ENCODE data around the gene C21orf91.
"Not testable (repeated sequence)": the region's sequence is repeated elsewhere in the genome, so short reads cannot be mapped to it uniquely, and the experiment has no call there.

The C21orf91 gene

GRCh38 chr21:17779980-17780379 is 39.2 kb downstream of the C21orf91 start:
- Histone ChIP-seq H3K4me1 (ENCODE audit: control insufficient read depth in 1 of 2, insufficient read depth in 1 of 2, low read depth in 1 of 2, low read length in 1 of 2) (peaks cover 81 to 83% of the 10 kb centered on the region in 2 experiments), H3K36me3 (no peaks in the 10 kb centered on the region), H3K27me3 (no peaks in the 10 kb centered on the region), H3K27ac (peak overlapping the region; percentile 91), H3K4me3 (ENCODE audit: low read depth in 1 of 2, low read length in 1 of 2) (peak overlapping the region; percentile 36 to 46), H3K9me3 (no peaks in the 10 kb centered on the region)
- no peak for TF ChIP-seq CTCF (IDR thresholded peaks at IDR 0.05)

- H3K4me3 ChIP-seq (ENCODE audit: low read depth in 1 of 2, low read length in 1 of 2), result peak overlapping the region; percentile 36 to 46
- H3K4me1 ChIP-seq (ENCODE audit: control insufficient read depth in 1 of 2, insufficient read depth in 1 of 2, low read depth in 1 of 2, low read length in 1 of 2), result peaks cover 76 to 78% of the 10 kb centered on the region in 2 experiments
- H3K36me3 ChIP-seq, result no peaks in the 10 kb centered on the region
- H3K27me3 ChIP-seq, result no peaks in the 10 kb centered on the region
- peak overlapping the region; percentile 91 for H3K27ac ChIP-seq
- no peaks in the 10 kb centered on the region for H3K9me3 ChIP-seq
- no peak for TF ChIP-seq CTCF (IDR thresholded peaks at IDR 0.05)
These were observed 39.7 kb downstream of the C21orf91 start for GRCh38 chr21:17779496-17779895.

- Histone ChIP-seq H3K27ac (no peak overlapping the region), H3K4me1 (ENCODE audit: control insufficient read depth in 1 of 2, insufficient read depth in 1 of 2, low read depth in 1 of 2, low read length in 1 of 2) (peaks cover 53 to 55% of the 10 kb centered on the region in 2 experiments), H3K36me3 (no peaks in the 10 kb centered on the region), H3K9me3 (no peaks in the 10 kb centered on the region), H3K27me3 (no peaks in the 10 kb centered on the region), H3K4me3 (ENCODE audit: low read depth in 1 of 2, low read length in 1 of 2) (no peak overlapping the region)
- no peak for TF ChIP-seq CTCF (IDR thresholded peaks at IDR 0.05)
These were observed 41.9 kb downstream of the C21orf91 start for GRCh38 chr21:17777072-17777765.

- Histone ChIP-seq H3K36me3 (no peaks in the 10 kb centered on the region), H3K27ac (no peak overlapping the region), H3K9me3 (no peaks in the 10 kb centered on the region), H3K4me3 (ENCODE audit: low read depth in 1 of 2, low read length in 1 of 2) (peak overlapping the region in 1 of 2 experiments; percentile 14), H3K27me3 (no peaks in the 10 kb centered on the region), H3K4me1 (ENCODE audit: control insufficient read depth in 1 of 2, insufficient read depth in 1 of 2, low read depth in 1 of 2, low read length in 1 of 2) (peaks cover 37 to 39% of the 10 kb centered on the region in 2 experiments)
- no peak for TF ChIP-seq CTCF (IDR thresholded peaks at IDR 0.05)
These were observed 43.6 kb downstream of the C21orf91 start for GRCh38 chr21:17775431-17776126.

GRCh38 chr21:17775021-17775420 is 44.1 kb downstream of the C21orf91 start:
- H3K4me1 ChIP-seq (ENCODE audit: control insufficient read depth in 1 of 2, insufficient read depth in 1 of 2, low read depth in 1 of 2, low read length in 1 of 2), result peaks cover 31 to 33% of the 10 kb centered on the region in 2 experiments
- not testable (repeated sequence) for H3K27ac ChIP-seq; H3K4me3 ChIP-seq (ENCODE audit: low read depth in 1 of 2, low read length in 1 of 2); H3K36me3 ChIP-seq; H3K27me3 ChIP-seq; H3K9me3 ChIP-seq

- Histone ChIP-seq H3K27me3 (no peaks in the 10 kb centered on the region), H3K36me3 (no peaks in the 10 kb centered on the region), H3K27ac (no peak overlapping the region), H3K4me3 (ENCODE audit: low read depth in 1 of 2, low read length in 1 of 2) (no peak overlapping the region), H3K4me1 (ENCODE audit: control insufficient read depth in 1 of 2, insufficient read depth in 1 of 2, low read depth in 1 of 2, low read length in 1 of 2) (no peaks in the 10 kb centered on the region), H3K9me3 (no peaks in the 10 kb centered on the region)
- no peak for TF ChIP-seq CTCF (IDR thresholded peaks at IDR 0.05)
These were observed 49.7 kb downstream of the C21orf91 start for GRCh38 chr21:17769447-17769845.

Measured in neutrophil (primary cell).